GM12878 (cell line): ENCODE results near the gene IFT172.

Experiments
- CREM ChIP-seq: IDR thresholded peaks from 2 replicates; pipeline ENCODE4 v1.6.1; 2014; ENCODE audit warnings: antibody characterized with exemption, low read depth
- CTCF ChIP-seq, 3 experiments: IDR thresholded peaks in 2 of 3; conservative IDR thresholded peaks in 1 of 3; 2 replicates each; pipeline ENCODE4 v1.5.1; 2011; ENCODE audit warnings: low read depth in 3 of 3, low read length in 3 of 3, mild to moderate bottlenecking in 3 of 3, control low read depth in 2 of 3, moderate library complexity in 2 of 3, inconsistent platforms in 1 of 3, mixed read lengths in 1 of 3; ENCODE audit not compliant: control insufficient read depth in 2 of 3, insufficient read depth in 1 of 3; ENCODE audit errors: extremely low read depth in 1 of 3
- ELK1 ChIP-seq: IDR thresholded peaks from 2 replicates; pipeline ENCODE4 v1.6.1; 2012; ENCODE audit warnings: low read depth, low read length, improper control_type of control experiment
- POLR2A ChIP-seq: IDR thresholded peaks from 2 replicates; pipeline ENCODE4 v1.6.1; 2011; ENCODE audit warnings: low read depth, mild to moderate bottlenecking, low read length
- YY1 ChIP-seq: IDR thresholded peaks from 2 replicates; pipeline ENCODE4 v1.6.1; 2011; ENCODE audit warnings: low read depth, mild to moderate bottlenecking, low read length
- TF ChIP-seq, protein P1 (sequence below): IDR thresholded peaks from 2 replicates; pipeline ENCODE4 v1.6.1; 2012; ENCODE audit warnings: low read depth, low read length, improper control_type of control experiment
- TF ChIP-seq, protein P2 (sequence below): fragments of 450-650 bp; formaldehyde crosslinking; IDR thresholded peaks from 2 replicates; pipeline ENCODE4 v1.4.0; 2022; ENCODE audit warnings: mild to moderate bottlenecking, moderate library complexity

- TF ChIP-seq CTCF (IDR thresholded peaks at IDR 0.05 in 2 of 3, conservative IDR thresholded peaks at IDR 0.05 in 1 of 3; ENCODE audit: control insufficient read depth in 2 of 3, extremely low read depth in 1 of 3, insufficient read depth in 1 of 3, low read depth in 3 of 3, low read length in 3 of 3) (no peak), POLR2A (no peak), CREM (no peak), ELK1 (no peak), YY1 (no peak)
- TF ChIP-seq, protein P1, sequence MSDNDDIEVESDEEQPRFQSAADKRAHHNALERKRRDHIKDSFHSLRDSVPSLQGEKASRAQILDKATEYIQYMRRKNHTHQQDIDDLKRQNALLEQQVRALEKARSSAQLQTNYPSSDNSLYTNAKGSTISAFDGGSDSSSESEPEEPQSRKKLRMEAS: no peak
- TF ChIP-seq, protein P2, sequence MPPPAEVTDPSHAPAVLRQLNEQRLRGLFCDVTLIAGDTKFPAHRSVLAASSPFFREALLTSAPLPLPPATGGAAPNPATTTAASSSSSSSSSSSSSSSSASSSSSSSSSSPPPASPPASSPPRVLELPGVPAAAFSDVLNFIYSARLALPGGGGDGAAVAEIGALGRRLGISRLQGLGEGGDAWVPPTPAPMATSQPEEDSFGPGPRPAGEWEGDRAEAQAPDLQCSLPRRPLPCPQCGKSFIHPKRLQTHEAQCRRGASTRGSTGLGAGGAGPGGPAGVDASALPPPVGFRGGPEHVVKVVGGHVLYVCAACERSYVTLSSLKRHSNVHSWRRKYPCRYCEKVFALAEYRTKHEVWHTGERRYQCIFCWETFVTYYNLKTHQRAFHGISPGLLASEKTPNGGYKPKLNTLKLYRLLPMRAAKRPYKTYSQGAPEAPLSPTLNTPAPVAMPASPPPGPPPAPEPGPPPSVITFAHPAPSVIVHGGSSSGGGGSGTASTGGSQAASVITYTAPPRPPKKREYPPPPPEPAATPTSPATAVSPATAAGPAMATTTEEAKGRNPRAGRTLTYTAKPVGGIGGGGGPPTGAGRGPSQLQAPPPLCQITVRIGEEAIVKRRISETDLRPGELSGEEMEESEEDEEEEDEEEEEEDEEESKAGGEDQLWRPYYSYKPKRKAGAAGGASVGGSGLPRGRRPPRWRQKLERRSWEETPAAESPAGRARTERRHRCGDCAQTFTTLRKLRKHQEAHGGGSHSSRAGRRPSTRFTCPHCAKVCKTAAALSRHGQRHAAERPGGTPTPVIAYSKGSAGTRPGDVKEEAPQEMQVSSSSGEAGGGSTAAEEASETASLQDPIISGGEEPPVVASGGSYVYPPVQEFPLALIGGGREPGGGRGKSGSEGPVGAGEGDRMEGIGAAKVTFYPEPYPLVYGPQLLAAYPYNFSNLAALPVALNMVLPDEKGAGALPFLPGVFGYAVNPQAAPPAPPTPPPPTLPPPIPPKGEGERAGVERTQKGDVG (CRISPR knock-in tag): no peak
Observed at GRCh38 chr2:27498975-27499374, 9.4 kb upstream of the IFT172 start.
